Measurements from ENCODE around the gene CLIC4.
"Not testable (repeated sequence)": the region's sequence is repeated elsewhere in the genome, so short reads cannot be mapped to it uniquely, and the experiment has no call there.

CLIC4 gene

GRCh38 chr1:24782689-24783088, 37.4 kb downstream of the CLIC4 start:
- no peak overlapping the region for H3K9ac ChIP-seq (ENCODE audit: low read depth in 1 of 2, low read length in 2 of 2)
- H3K27ac ChIP-seq (ENCODE audit: low read depth in 2 of 2, low read length in 2 of 2), result no peak overlapping the region
- no peaks in the 10 kb centered on the region for H3K36me3 ChIP-seq (ENCODE audit: control insufficient read depth in 2 of 2, insufficient read depth in 2 of 2, low read length in 2 of 2)
- H3K9me3 ChIP-seq (ENCODE audit: control insufficient read depth in 2 of 2, low read length in 2 of 2), result no peaks in the 10 kb centered on the region
- H3K4me3 ChIP-seq (ENCODE audit: low read length in 2 of 2), result no peak overlapping the region
- no peaks in the 10 kb centered on the region for H3K27me3 ChIP-seq (ENCODE audit: control insufficient read depth in 2 of 2, insufficient read depth in 2 of 2, low read length in 2 of 2)
- H3K4me1 ChIP-seq (ENCODE audit: control insufficient read depth in 2 of 2, insufficient read depth in 2 of 2, low read length in 2 of 2), result peaks cover 0 to 2% of the 10 kb centered on the region in 2 donors

GRCh38 chr1:24783713-24784112, 38.5 kb downstream of the CLIC4 start:
- Histone ChIP-seq H3K27me3 (ENCODE audit: control insufficient read depth in 2 of 2, insufficient read depth in 2 of 2, low read length in 2 of 2) (no peaks in the 10 kb centered on the region), H3K36me3 (ENCODE audit: control insufficient read depth in 2 of 2, insufficient read depth in 2 of 2, low read length in 2 of 2) (no peaks in the 10 kb centered on the region), H3K9me3 (ENCODE audit: control insufficient read depth in 2 of 2, low read length in 2 of 2) (no peaks in the 10 kb centered on the region), H3K4me3 (ENCODE audit: low read length in 2 of 2) (no peak overlapping the region), H3K4me1 (ENCODE audit: control insufficient read depth in 2 of 2, insufficient read depth in 2 of 2, low read length in 2 of 2) (peaks cover 0 to 2% of the 10 kb centered on the region in 2 donors), H3K9ac (ENCODE audit: low read depth in 1 of 2, low read length in 2 of 2) (no peak overlapping the region), H3K27ac (ENCODE audit: low read depth in 2 of 2, low read length in 2 of 2) (no peak overlapping the region)

GRCh38 chr1:24786191-24786590, 40.9 kb downstream of the CLIC4 start:
- Histone ChIP-seq H3K27me3 (ENCODE audit: control insufficient read depth in 2 of 2, insufficient read depth in 2 of 2, low read length in 2 of 2) (no peaks in the 10 kb centered on the region), H3K4me1 (ENCODE audit: control insufficient read depth in 2 of 2, insufficient read depth in 2 of 2, low read length in 2 of 2) (peaks cover 0 to 2% of the 10 kb centered on the region in 2 donors), H3K36me3 (ENCODE audit: control insufficient read depth in 2 of 2, insufficient read depth in 2 of 2, low read length in 2 of 2) (no peaks in the 10 kb centered on the region), H3K9me3 (ENCODE audit: control insufficient read depth in 2 of 2, low read length in 2 of 2) (no peaks in the 10 kb centered on the region), H3K9ac (ENCODE audit: low read depth in 1 of 2, low read length in 2 of 2) (no peak overlapping the region), H3K27ac (ENCODE audit: low read depth in 2 of 2, low read length in 2 of 2) (no peak overlapping the region), H3K4me3 (ENCODE audit: low read length in 2 of 2) (no peak overlapping the region)

GRCh38 chr1:24790490-24790889, 45.2 kb downstream of the CLIC4 start:
- H3K4me1 ChIP-seq (ENCODE audit: control insufficient read depth in 2 of 2, insufficient read depth in 2 of 2, low read length in 2 of 2), result no peaks in the 10 kb centered on the region
- no peak overlapping the region for H3K9ac ChIP-seq (ENCODE audit: low read depth in 1 of 2, low read length in 2 of 2)
- H3K36me3 ChIP-seq (ENCODE audit: control insufficient read depth in 2 of 2, insufficient read depth in 2 of 2, low read length in 2 of 2), result no peaks in the 10 kb centered on the region
- no peaks in the 10 kb centered on the region for H3K27me3 ChIP-seq (ENCODE audit: control insufficient read depth in 2 of 2, insufficient read depth in 2 of 2, low read length in 2 of 2)
- H3K9me3 ChIP-seq (ENCODE audit: control insufficient read depth in 2 of 2, low read length in 2 of 2), result no peaks in the 10 kb centered on the region
- H3K4me3 ChIP-seq (ENCODE audit: low read length in 2 of 2), result no peak overlapping the region
- no peak overlapping the region for H3K27ac ChIP-seq (ENCODE audit: low read depth in 2 of 2, low read length in 2 of 2)

- H3K4me3 ChIP-seq (ENCODE audit: low read length in 2 of 2), result no peak overlapping the region
These were observed 48.3 kb downstream of the CLIC4 start for GRCh38 chr1:24793447-24794129.

GRCh38 chr1:24794130-24794502, 48.9 kb downstream of the CLIC4 start:
- H3K27me3 ChIP-seq (ENCODE audit: control insufficient read depth in 2 of 2, insufficient read depth in 2 of 2, low read length in 2 of 2); H3K4me3 ChIP-seq (ENCODE audit: low read length in 2 of 2); H3K9me3 ChIP-seq (ENCODE audit: control insufficient read depth in 2 of 2, low read length in 2 of 2); H3K36me3 ChIP-seq (ENCODE audit: control insufficient read depth in 2 of 2, insufficient read depth in 2 of 2, low read length in 2 of 2); H3K27ac ChIP-seq (ENCODE audit: low read depth in 2 of 2, low read length in 2 of 2); H3K4me1 ChIP-seq (ENCODE audit: control insufficient read depth in 2 of 2, insufficient read depth in 2 of 2, low read length in 2 of 2); H3K9ac ChIP-seq (ENCODE audit: low read depth in 1 of 2, low read length in 2 of 2): not testable (repeated sequence)

More at GRCh38 chr1:24793447-24794129, 48.3 kb downstream of the CLIC4 start:
- no peaks in the 10 kb centered on the region for H3K9me3 ChIP-seq (ENCODE audit: control insufficient read depth in 2 of 2, low read length in 2 of 2)
- peak overlapping the region in 1 of 2 donors; percentile 23 for H3K27ac ChIP-seq (ENCODE audit: low read depth in 2 of 2, low read length in 2 of 2)
- H3K27me3 ChIP-seq (ENCODE audit: control insufficient read depth in 2 of 2, insufficient read depth in 2 of 2, low read length in 2 of 2), result no peaks in the 10 kb centered on the region
- H3K4me1 ChIP-seq (ENCODE audit: control insufficient read depth in 2 of 2, insufficient read depth in 2 of 2, low read length in 2 of 2), result no peaks in the 10 kb centered on the region
- H3K9ac ChIP-seq (ENCODE audit: low read depth in 1 of 2, low read length in 2 of 2), result no peak overlapping the region
- peaks cover 0 to 5% of the 10 kb centered on the region in 2 donors for H3K36me3 ChIP-seq (ENCODE audit: control insufficient read depth in 2 of 2, insufficient read depth in 2 of 2, low read length in 2 of 2)

GRCh38 chr1:24795236-24795635, 50.0 kb downstream of the CLIC4 start:
- peaks cover 0 to 5% of the 10 kb centered on the region in 2 donors for H3K36me3 ChIP-seq (ENCODE audit: control insufficient read depth in 2 of 2, insufficient read depth in 2 of 2, low read length in 2 of 2)
- no peak overlapping the region for H3K4me3 ChIP-seq (ENCODE audit: low read length in 2 of 2)
- no peaks in the 10 kb centered on the region for H3K4me1 ChIP-seq (ENCODE audit: control insufficient read depth in 2 of 2, insufficient read depth in 2 of 2, low read length in 2 of 2)
- H3K9ac ChIP-seq (ENCODE audit: low read depth in 1 of 2, low read length in 2 of 2), result no peak overlapping the region
- H3K27me3 ChIP-seq (ENCODE audit: control insufficient read depth in 2 of 2, insufficient read depth in 2 of 2, low read length in 2 of 2), result no peaks in the 10 kb centered on the region
- H3K9me3 ChIP-seq (ENCODE audit: control insufficient read depth in 2 of 2, low read length in 2 of 2), result no peaks in the 10 kb centered on the region
- no peak overlapping the region for H3K27ac ChIP-seq (ENCODE audit: low read depth in 2 of 2, low read length in 2 of 2)

- no peak overlapping the region for H3K4me3 ChIP-seq (ENCODE audit: low read length in 2 of 2)
- no peaks in the 10 kb centered on the region for H3K9me3 ChIP-seq (ENCODE audit: control insufficient read depth in 2 of 2, low read length in 2 of 2)
- H3K36me3 ChIP-seq (ENCODE audit: control insufficient read depth in 2 of 2, insufficient read depth in 2 of 2, low read length in 2 of 2), result peaks cover 0 to 5% of the 10 kb centered on the region in 2 donors
- no peaks in the 10 kb centered on the region for H3K27me3 ChIP-seq (ENCODE audit: control insufficient read depth in 2 of 2, insufficient read depth in 2 of 2, low read length in 2 of 2)
- no peak overlapping the region for H3K9ac ChIP-seq (ENCODE audit: low read depth in 1 of 2, low read length in 2 of 2)
- no peak overlapping the region for H3K27ac ChIP-seq (ENCODE audit: low read depth in 2 of 2, low read length in 2 of 2)
- H3K4me1 ChIP-seq (ENCODE audit: control insufficient read depth in 2 of 2, insufficient read depth in 2 of 2, low read length in 2 of 2), result no peaks in the 10 kb centered on the region
These were observed 51.3 kb downstream of the CLIC4 start for GRCh38 chr1:24796524-24796923.

GRCh38 chr1:24799242-24799641, 54.0 kb downstream of the CLIC4 start:
- not testable (repeated sequence) for H3K9me3 ChIP-seq (ENCODE audit: control insufficient read depth in 2 of 2, low read length in 2 of 2); H3K9ac ChIP-seq (ENCODE audit: low read depth in 1 of 2, low read length in 2 of 2); H3K27ac ChIP-seq (ENCODE audit: low read depth in 2 of 2, low read length in 2 of 2); H3K27me3 ChIP-seq (ENCODE audit: control insufficient read depth in 2 of 2, insufficient read depth in 2 of 2, low read length in 2 of 2); H3K4me3 ChIP-seq (ENCODE audit: low read length in 2 of 2); H3K36me3 ChIP-seq (ENCODE audit: control insufficient read depth in 2 of 2, insufficient read depth in 2 of 2, low read length in 2 of 2); H3K4me1 ChIP-seq (ENCODE audit: control insufficient read depth in 2 of 2, insufficient read depth in 2 of 2, low read length in 2 of 2)

- H3K9ac ChIP-seq (ENCODE audit: low read depth in 1 of 2, low read length in 2 of 2), result no peak overlapping the region
- H3K9me3 ChIP-seq (ENCODE audit: control insufficient read depth in 2 of 2, low read length in 2 of 2), result no peaks in the 10 kb centered on the region
- H3K4me1 ChIP-seq (ENCODE audit: control insufficient read depth in 2 of 2, insufficient read depth in 2 of 2, low read length in 2 of 2), result no peaks in the 10 kb centered on the region
- no peaks in the 10 kb centered on the region for H3K27me3 ChIP-seq (ENCODE audit: control insufficient read depth in 2 of 2, insufficient read depth in 2 of 2, low read length in 2 of 2)
- no peak overlapping the region for H3K27ac ChIP-seq (ENCODE audit: low read depth in 2 of 2, low read length in 2 of 2)
- H3K36me3 ChIP-seq (ENCODE audit: control insufficient read depth in 2 of 2, insufficient read depth in 2 of 2, low read length in 2 of 2), result peaks cover 0 to 5% of the 10 kb centered on the region in 2 donors
- H3K4me3 ChIP-seq (ENCODE audit: low read length in 2 of 2), result no peak overlapping the region
These were observed 55.9 kb downstream of the CLIC4 start for GRCh38 chr1:24801176-24801575.

All from mucosa of rectum (tissue), 2 donors.